BJ (cell line): Measurements from ENCODE around the gene MAPK1. TPM values are rescaled to one million over a fixed set of nuclear protein-coding genes. Genes with fewer than 3 reads are reported as not detected.

ENCODE experiments used
- CTCF ChIA-PET: fragments of 350-600 bp; formaldehyde crosslinking; extraction: SDS; loops from one replicate; lab custom pipeline; 2021; ENCODE audit warnings: antibody characterized with exemption, inconsistent platforms; lab: Yijun Ruan, JAX
- POLR2A ChIA-PET: fragments of 300-600 bp; sonication (Branson Sonifier 250); formaldehyde crosslinking; extraction: SDS; loops from one replicate; lab custom pipeline; 2021; ENCODE audit warnings: antibody characterized with exemption; lab: Charles Lee
- DNase-seq: peaks from one replicate; pipeline ENCODE4 v3.0.0-alpha.2; 2011; ENCODE audit warnings: low read depth
- H3K27me3 ChIP-seq: 2 replicates; pipeline ENCODE4 v1.6.0; 2011; ENCODE audit warnings: low read length; ENCODE audit not compliant: control insufficient read depth, insufficient read depth
- H3K36me3 ChIP-seq: 2 replicates; pipeline ENCODE4 v1.5.1; 2011; ENCODE audit warnings: low read length; ENCODE audit not compliant: control insufficient read depth, insufficient read depth
- H3K4me3 ChIP-seq: 2 replicates; pipeline ENCODE4 v1.5.1; 2011; ENCODE audit warnings: low read depth, mild to moderate bottlenecking, control low read depth, low read length
- polyA plus RNA-seq: library from polyadenylated mRNA; depleted of rRNA; stranded (reverse); fragments of >200 nt; gene quantifications from 2 replicates; pipeline ENCODE4 v1.2.3, GENCODE V29; 2011
- TF ChIP-seq, protein P1 (sequence below): IDR thresholded peaks from 2 replicates; pipeline ENCODE4 v1.5.1; 2011; ENCODE audit warnings: low read depth, mild to moderate bottlenecking, control low read depth, inconsistent platforms, low read length, moderate library complexity; ENCODE audit not compliant: insufficient read depth

Gene MAPK1
- polyA plus RNA-seq, 1 experiment, result 119 TPM

DNA sequence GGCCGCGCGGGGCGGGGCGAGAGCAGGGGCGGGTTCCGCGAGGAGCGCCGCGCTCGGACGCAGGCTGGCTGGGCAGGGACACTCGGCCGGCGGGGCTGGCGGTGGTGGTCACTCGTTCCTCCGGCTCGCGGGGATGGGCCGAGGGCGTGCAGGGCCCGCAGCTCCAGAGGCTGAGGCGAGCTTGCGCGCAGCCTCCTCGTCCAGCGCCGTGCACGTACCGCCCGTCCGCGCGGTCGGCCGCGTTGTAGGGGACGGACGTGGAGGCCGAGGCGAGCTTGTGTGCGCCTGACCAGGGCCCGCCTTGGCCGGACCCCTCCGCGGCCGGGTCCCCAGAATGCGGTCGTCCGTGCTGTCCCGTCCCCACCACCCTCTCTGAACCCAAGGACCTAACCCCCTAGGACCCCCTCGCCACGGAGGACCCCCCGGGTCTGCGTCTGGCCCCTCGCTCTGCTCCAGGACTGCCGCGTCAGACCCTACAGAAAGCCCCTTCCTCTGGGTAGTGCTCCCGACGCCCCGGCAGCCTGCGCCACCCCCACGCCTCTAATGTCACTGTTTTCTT lies 131.3 kb downstream of the MAPK1 start:
- TF ChIP-seq, protein P1, sequence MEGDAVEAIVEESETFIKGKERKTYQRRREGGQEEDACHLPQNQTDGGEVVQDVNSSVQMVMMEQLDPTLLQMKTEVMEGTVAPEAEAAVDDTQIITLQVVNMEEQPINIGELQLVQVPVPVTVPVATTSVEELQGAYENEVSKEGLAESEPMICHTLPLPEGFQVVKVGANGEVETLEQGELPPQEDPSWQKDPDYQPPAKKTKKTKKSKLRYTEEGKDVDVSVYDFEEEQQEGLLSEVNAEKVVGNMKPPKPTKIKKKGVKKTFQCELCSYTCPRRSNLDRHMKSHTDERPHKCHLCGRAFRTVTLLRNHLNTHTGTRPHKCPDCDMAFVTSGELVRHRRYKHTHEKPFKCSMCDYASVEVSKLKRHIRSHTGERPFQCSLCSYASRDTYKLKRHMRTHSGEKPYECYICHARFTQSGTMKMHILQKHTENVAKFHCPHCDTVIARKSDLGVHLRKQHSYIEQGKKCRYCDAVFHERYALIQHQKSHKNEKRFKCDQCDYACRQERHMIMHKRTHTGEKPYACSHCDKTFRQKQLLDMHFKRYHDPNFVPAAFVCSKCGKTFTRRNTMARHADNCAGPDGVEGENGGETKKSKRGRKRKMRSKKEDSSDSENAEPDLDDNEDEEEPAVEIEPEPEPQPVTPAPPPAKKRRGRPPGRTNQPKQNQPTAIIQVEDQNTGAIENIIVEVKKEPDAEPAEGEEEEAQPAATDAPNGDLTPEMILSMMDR, result no peak
- POLR2A ChIA-PET, result interaction anchor here (0.5 to 0.6 kb wide), 4 partner anchors 17 to 61 kb away, joined by 3 to 9 read pairs (median 3); no protein-coding TSS in a partner anchor
- DNase-seq, result no peak
- H3K36me3 ChIP-seq, result no peaks in the 10 kb centered on the region
- H3K4me3 ChIP-seq, result peak overlapping the region; percentile 60
- CTCF ChIA-PET, result interaction anchor here (0.6 to 1.5 kb wide), 3 partner anchors 202 to 1013 kb away, joined by 3 to 5 read pairs (median 3); no protein-coding TSS in a partner anchor
- peaks cover 6% of the 10 kb centered on the region for H3K27me3 ChIP-seq

DNA sequence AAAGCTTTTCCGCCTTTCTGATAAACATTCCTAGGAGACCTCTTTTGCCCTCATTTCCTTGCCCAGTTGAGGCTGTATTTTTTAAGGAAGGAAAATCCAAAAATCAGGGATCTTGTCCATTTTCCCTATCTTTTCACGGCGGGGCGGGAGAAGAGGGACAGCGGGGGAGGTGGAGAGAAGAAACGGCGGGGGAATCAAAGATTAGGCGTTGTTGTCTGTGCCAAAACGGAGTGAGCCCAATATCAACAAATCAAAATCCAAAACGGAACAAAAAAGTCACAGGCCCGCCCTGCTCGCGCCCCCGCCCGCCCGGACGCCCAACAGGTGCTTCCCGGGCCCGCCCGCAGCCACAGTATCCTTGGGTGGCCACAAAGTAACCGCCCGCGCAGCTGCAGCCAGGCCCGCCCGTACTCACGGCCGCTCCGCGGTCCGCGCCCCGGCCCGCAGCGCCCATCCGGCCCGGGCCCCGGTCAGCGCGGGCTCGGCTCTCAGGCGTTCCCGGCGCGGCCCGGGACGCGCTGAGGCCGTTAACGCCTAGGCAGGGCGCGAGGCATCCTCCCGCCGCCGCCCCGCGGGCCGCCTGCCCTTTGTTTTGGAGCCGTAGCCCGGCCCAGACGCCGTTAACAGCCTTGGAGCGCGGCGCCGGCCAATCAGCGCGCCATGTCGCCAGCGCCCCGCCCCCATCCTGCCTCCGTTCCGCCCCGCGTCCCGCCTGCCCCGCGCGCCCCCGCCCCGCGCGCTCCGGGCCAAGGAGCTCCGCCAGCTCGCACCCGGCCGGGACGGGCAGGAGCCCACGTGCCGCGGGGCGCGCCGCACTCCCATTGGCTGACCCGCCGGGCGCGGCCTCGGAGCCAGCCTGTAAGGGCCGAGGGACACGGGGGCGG lies 132.0 kb downstream of the MAPK1 start, which contains the start of gene YPEL1:
Gene YPEL1, minus strand, starts transcription at position 595 of the 884 bp plus-strand sequence. CDS start 25,050 bp downstream, outside the sequence.
- Histone ChIP-seq H3K36me3 (no peaks in the 10 kb centered on the region), H3K27me3 (peaks cover 5% of the 10 kb centered on the region), H3K4me3 (peak within 1 kb of the TSS; percentile 60)
- TF ChIP-seq, protein P1, result no peak
- CTCF ChIA-PET, result interaction anchor here (1.4 to 1.5 kb wide), 2 partner anchors 203 to 217 kb away, joined by 5 to 6 read pairs; partner anchors contain the start of gene PPM1F
- POLR2A ChIA-PET, result interaction anchor here (0.5 to 0.6 kb wide), 4 partner anchors 17 to 61 kb away, joined by 3 to 9 read pairs (median 3); no protein-coding TSS in a partner anchor
- DNase-seq, result peak; percentile 74

DNA sequence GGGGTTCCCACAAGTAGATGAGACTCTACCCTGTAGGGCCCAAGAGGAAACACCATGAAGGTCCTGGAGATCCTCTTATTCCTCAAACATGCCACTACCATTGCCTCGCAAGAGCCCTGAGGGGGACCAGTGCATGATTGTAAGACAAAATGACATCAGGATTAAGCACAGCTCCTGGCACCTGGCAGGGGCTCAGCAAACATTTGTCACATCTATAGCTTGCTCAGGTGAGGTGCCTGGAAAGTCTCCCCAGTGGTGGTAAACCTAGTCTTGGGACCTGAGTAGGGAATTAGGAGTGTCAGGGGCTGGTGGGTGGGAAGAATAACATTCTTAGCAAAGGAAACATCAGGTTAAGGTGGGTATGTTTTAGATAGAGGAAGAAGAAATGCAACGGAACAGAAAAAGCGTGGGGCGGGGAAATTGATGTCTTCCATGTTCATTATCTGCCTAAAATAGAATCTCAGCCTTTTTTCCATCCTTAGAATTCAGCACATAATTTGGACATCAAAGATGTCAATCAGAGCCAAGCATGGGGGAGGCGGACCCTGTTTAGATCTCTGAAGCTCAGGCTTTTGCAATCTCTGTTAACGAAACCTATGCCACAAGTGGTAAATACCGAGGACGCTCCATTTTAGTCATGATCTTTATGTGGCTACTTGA lies 132.8 kb downstream of the MAPK1 start:
- Histone ChIP-seq H3K36me3 (no peaks in the 10 kb centered on the region), H3K27me3 (peaks cover 3% of the 10 kb centered on the region), H3K4me3 (peak overlapping the region; percentile 45)
- no peak for DNase-seq
- TF ChIP-seq, protein P1, result no peak
- ChIA-PET POLR2A (no interaction called here), CTCF (interaction anchor here (1.4 to 1.5 kb wide), 2 partner anchors 204 to 218 kb away, joined by 5 to 6 read pairs; partner anchors contain the start of gene PPM1F)

DNA sequence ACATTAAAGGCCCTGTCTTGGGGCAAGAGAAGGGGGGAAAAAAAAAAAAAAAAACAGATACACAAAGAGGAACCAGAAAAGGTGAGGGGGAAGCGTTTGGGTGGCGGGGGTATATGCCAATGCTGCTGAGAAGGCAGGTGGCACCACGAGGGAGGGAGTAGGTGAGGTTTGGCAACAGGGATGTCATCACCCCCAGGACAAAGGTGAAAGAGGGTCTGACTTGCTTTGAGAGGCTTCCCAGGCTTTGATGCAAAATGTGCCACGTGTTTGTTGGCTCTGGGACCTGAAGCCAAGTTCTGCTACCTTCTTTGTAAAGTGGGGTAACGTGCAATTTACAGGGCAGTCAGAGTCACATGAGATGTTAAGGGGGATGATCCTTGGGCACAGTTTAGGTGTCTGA lies 135.9 kb downstream of the MAPK1 start:
- POLR2A ChIA-PET, result no interaction called here
- Histone ChIP-seq H3K36me3 (no peaks in the 10 kb centered on the region), H3K27me3 (peaks cover 3% of the 10 kb centered on the region), H3K4me3 (no peak overlapping the region)
- CTCF ChIA-PET, result no interaction called here
- TF ChIP-seq, protein P1, result no peak
- no peak for DNase-seq
